Activated CD8-positive, alpha-beta T cell treated with anti-CD3 and anti-CD28 coated beads for 36 hours (primary cell): ENCODE measurements around the gene FOXK2. TPM values are rescaled to one million over a fixed set of nuclear protein-coding genes. Genes with fewer than 3 reads are reported as not detected.

Experiments used
- ATAC-seq: fragments of 200-7000 bp; cut with Tn5 transposase; one replicate; pipeline ENCODE4 v1.10.0; 2021; ENCODE audit warnings: mild to moderate bottlenecking, moderate library complexity
- CTCF ChIA-PET: fragments of 350-600 bp; sonication (Branson Sonifier 250); formaldehyde crosslinking; loops from one replicate; lab custom pipeline; 2021; ENCODE audit warnings: antibody characterized with exemption; lab: Charles Lee
- POLR2A ChIA-PET: fragments of 350-600 bp; sonication (Branson Sonifier 250); formaldehyde crosslinking; loops from one replicate; lab custom pipeline; 2021; ENCODE audit warnings: antibody characterized with exemption; lab: Charles Lee
- DNase-seq: peaks from one replicate; pipeline ENCODE4 v3.0.0-alpha.2; 2020
- H3K27ac Mint-ChIP-seq: one replicate; pipeline ENCODE4 v1.8.0; 2021; ENCODE audit warnings: mild to moderate bottlenecking, mixed read lengths
- H3K27me3 Mint-ChIP-seq: one replicate; pipeline ENCODE4 v1.8.0; 2021; ENCODE audit warnings: mixed read lengths
- H3K36me3 Mint-ChIP-seq: one replicate; pipeline ENCODE4 v1.8.0; 2021; ENCODE audit warnings: low read depth, mixed read lengths
- H3K4me1 Mint-ChIP-seq: one replicate; pipeline ENCODE4 v1.8.0; 2021; ENCODE audit warnings: low read depth, mixed read lengths
- H3K4me3 Mint-ChIP-seq: one replicate; pipeline ENCODE4 v1.8.0; 2021; ENCODE audit warnings: mild to moderate bottlenecking, moderate library complexity, mixed read lengths
- H3K9me3 Mint-ChIP-seq: one replicate; pipeline ENCODE4 v1.8.0; 2021; ENCODE audit warnings: mixed read lengths
- CTCF ChIP-seq: fragments of 200-600 bp; IDR thresholded peaks from one replicate; pipeline ENCODE4 v1.8.0; 2022; ENCODE audit warnings: antibody characterized with exemption, mild to moderate bottlenecking
- intact Hi-C: fragments of 100-400 bp; cut with micrococcal nuclease; formaldehyde crosslinking; loops from one replicate; pipeline ENCODE4 v1.10.0; 2022
- total RNA-seq, 2 experiments: library from RNA; stranded (reverse); gene quantifications; one replicate each; pipeline ENCODE4 v1.2.3, GENCODE V29; 2021

The FOXK2 gene
- total RNA-seq, 2 experiments from 2014 or later: 55.6 to 59.5 TPM

DNA sequence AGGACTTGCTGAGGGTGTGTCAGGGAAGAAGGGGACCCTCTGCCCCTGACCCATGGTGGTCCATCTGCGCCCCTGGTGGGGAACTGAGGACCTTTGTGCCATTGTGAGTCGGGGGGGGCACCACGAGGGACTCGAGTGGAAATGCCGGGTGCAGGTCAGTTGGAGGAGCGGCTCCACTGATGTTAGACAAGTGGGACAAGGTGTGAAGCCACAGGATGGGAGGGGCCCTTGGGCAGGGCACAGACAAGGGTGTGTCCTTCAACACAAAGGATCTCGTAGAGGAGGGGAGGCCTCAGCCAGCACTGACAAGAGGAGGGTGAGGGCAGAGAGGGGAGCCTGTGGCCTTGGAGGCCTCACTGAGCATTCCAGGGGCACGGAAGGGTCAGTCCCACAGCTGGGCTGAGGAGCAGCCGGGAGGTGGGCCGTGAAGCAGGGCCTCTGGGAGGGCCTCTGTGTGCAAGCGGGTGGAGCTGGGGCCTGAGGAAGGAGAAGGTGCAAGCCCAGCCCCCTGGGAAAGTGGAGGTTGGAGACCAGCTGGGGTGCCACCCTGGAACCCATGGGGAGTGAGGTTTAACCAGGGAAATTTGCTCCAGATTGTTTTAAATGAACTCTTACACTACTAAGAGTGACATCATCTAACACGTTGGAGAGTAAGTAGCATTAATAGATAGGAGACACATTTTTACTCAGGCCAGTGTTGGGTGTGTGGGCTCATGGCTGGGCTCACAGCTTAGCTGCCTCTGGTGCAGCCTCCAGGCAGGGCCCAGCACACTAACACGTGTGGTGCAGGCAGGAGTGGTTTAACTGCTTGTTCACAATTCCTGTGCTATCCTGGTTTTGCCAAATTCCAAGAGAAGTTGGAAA is 33.1 kb upstream of the FOXK2 start:
- CTCF ChIA-PET: no interaction called here

GRCh38 chr17:82487910-82488309 is 31.6 kb upstream of the FOXK2 start:
- no peaks in the 10 kb centered on the region for H3K27me3 Mint-ChIP-seq
- ChIA-PET POLR2A (no interaction called here), CTCF (no interaction called here)
- peaks cover 12% of the 10 kb centered on the region for H3K36me3 Mint-ChIP-seq
- peaks cover 7% of the 10 kb centered on the region for H3K4me1 Mint-ChIP-seq
- no peaks in the 10 kb centered on the region for H3K9me3 Mint-ChIP-seq
- no peak for DNase-seq
- intact Hi-C loops: no loop called here
- H3K27ac Mint-ChIP-seq: no peak overlapping the region
- H3K4me3 Mint-ChIP-seq: no peak overlapping the region
- ATAC-seq: no peak
- TF ChIP-seq CTCF: no peak

More for the DNA sequence above, 33.1 kb upstream of the FOXK2 start:
- peaks cover 7% of the 10 kb centered on the region for H3K4me1 Mint-ChIP-seq
- H3K27me3 Mint-ChIP-seq: no peaks in the 10 kb centered on the region
- H3K36me3 Mint-ChIP-seq: peaks cover 14% of the 10 kb centered on the region
- intact Hi-C loops: no loop called here
- no peak overlapping the region for H3K4me3 Mint-ChIP-seq
- TF ChIP-seq CTCF: no peak
- no peaks in the 10 kb centered on the region for H3K9me3 Mint-ChIP-seq
- POLR2A ChIA-PET: no interaction called here
- ATAC-seq (no peak), DNase-seq (no peak)
- H3K27ac Mint-ChIP-seq: no peak overlapping the region

DNA sequence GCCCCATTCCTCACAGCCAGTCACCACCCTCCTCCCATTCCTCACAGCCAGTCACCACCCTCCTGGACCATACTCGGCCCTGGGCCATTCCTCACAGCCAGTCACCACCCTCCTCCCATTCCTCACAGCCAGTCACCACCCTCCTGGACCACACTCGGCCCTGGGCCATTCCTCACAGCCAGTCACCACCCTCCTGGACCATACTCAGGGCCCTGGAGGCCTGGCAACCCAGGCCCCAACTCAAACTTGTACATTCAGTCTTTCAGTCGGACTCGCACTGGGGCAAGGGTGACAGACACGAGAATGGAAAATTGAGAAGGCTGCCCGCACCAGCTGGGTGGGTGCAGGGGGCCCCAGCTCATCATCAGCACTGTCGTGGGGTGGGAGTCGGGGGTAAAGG is 30.4 kb upstream of the FOXK2 start:
- no peak overlapping the region for H3K4me3 Mint-ChIP-seq
- H3K9me3 Mint-ChIP-seq: no peaks in the 10 kb centered on the region
- H3K27ac Mint-ChIP-seq: no peak overlapping the region
- intact Hi-C loops: no loop called here
- ChIA-PET POLR2A (interaction anchor here (0.8 kb wide), 1 partner anchor 9 kb away, joined by 3 read pairs; no protein-coding TSS in a partner anchor), CTCF (no interaction called here)
- ATAC-seq (no peak), DNase-seq (no peak)
- TF ChIP-seq CTCF: no peak
- H3K27me3 Mint-ChIP-seq: no peaks in the 10 kb centered on the region
- H3K4me1 Mint-ChIP-seq: peaks cover 8% of the 10 kb centered on the region
- H3K36me3 Mint-ChIP-seq: peaks cover 5% of the 10 kb centered on the region

DNA sequence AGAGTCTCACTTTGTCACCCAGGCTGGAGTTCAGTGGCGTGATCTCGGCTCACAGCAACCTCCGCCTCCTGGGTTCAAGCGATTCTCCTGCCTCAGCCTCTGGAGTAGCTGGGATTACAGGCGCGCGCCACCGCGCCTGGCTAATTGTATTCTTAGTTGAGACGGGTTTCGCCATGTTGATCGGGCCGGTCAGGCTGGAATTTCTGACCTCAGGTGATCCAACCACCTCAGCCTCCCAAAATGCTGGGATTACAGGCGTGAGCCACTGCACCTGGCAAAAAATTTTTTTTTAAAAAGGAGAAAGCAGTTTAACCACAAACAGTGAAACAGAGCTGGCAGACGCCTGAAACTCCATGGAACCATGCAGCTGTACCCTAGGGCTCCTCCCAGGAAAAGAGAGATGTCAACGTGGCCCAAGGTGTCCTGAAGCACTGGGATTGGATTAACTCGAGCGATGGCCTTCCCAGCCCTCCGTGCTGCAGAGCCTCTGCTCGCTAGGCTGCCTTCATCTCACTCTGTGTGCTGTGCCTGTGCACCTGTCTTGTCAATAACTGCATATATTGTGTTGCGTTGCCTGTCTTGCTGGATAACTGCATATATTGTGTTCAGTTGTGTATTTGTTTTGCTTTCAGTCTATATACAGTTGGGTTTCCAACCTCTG is 29.6 kb upstream of the FOXK2 start:
- H3K36me3 Mint-ChIP-seq: peaks cover 5% of the 10 kb centered on the region
- DNase-seq (no peak), ATAC-seq (no peak)
- H3K27ac Mint-ChIP-seq: no peak overlapping the region
- POLR2A ChIA-PET: no interaction called here
- peaks cover 14% of the 10 kb centered on the region for H3K4me1 Mint-ChIP-seq
- TF ChIP-seq CTCF: no peak
- CTCF ChIA-PET: no interaction called here
- H3K9me3 Mint-ChIP-seq: no peaks in the 10 kb centered on the region
- no peaks in the 10 kb centered on the region for H3K27me3 Mint-ChIP-seq
- intact Hi-C loops: loop anchor here (10.0 kb wide), 1 partner anchor 65 kb away; no protein-coding TSS in a partner anchor
- H3K4me3 Mint-ChIP-seq: no peak overlapping the region
